ENCODE data around the gene CCDC178. TPM values are rescaled to one million over a fixed set of nuclear protein-coding genes. Genes with fewer than 3 reads are reported as not detected.
A peak's percentile ranks its signal among the peaks of the same experiment; 100 is the strongest.

The CCDC178 gene
- total RNA-seq (2014; rRNA removed; shearing (Covaris generic)) (not detected in 2 replicates), polyA plus RNA-seq (2016; fragmentation: Nextera tagmentation; extraction: Ambion mirVana) (not detected in 2 replicates)

- in situ Hi-C loops (cut with MboI), result no loop called here
- H3K27ac ChIP-seq, result no peak within 1 kb of the TSS
- TF ChIP-seq EZH2 (IDR thresholded peaks at IDR 0.05; ENCODE audit: insufficient read depth, poor library complexity, severe bottlenecking) (no peak), EZH2phosphoT487 (IDR thresholded peaks at IDR 0.05; ENCODE audit: insufficient read depth, low read depth) (no peak)
- no peaks in the 10 kb centered on the region for H4K20me1 ChIP-seq (ENCODE audit: insufficient read depth)
- no peak within 1 kb of the TSS for H3K9ac ChIP-seq
- peak within 1 kb of the TSS; percentile 68 for H3K4me2 ChIP-seq (ENCODE audit: unreplicated experiment)
- WGBS, 2 experiments (ENCODE audit: low coverage in 1 of 2, low lambda C conversion rate in 2 of 2, missing lambda C conversion rate in 2 of 2), result 1 to 4% methylated on average over 31 to 74 of the region's 77 CpGs
- H3K9me2 ChIP-seq (ENCODE audit: insufficient read depth), result no peaks in the 10 kb centered on the region
- H3K27me3 ChIP-seq (replicated peaks; ENCODE audit: insufficient read depth), result peaks cover 22% of the 10 kb centered on the region
- H3F3A ChIP-seq (ENCODE audit: insufficient read depth), result no peaks in the 10 kb centered on the region
- H3K79me2 ChIP-seq (ENCODE audit: insufficient read depth), result no peaks in the 10 kb centered on the region
- H3K4me1 ChIP-seq (ENCODE audit: insufficient read depth), result no peaks in the 10 kb centered on the region
- peak within 1 kb of the TSS; percentile 59 for H3K4me3 ChIP-seq
- peak within 1 kb of the TSS; percentile 76 for H2AFZ ChIP-seq
- H3K36me3 ChIP-seq (ENCODE audit: low read depth), result no peaks in the 10 kb centered on the region
- no peaks in the 10 kb centered on the region for H3K9me3 ChIP-seq (ENCODE audit: low read depth)
- peak; percentile 65 for DNase-seq
Measured at GRCh38 chr18:33440060-33441043, at the start of gene CCDC178. TSS of gene CCDC178 (minus strand) at chr18:33440721. CDS start at chr18:33412088, 28,633 bp downstream.

- Histone ChIP-seq H3K9me3 (ENCODE audit: low read depth) (no peaks in the 10 kb centered on the region), H3F3A (ENCODE audit: insufficient read depth) (no peaks in the 10 kb centered on the region), H3K27me3 (replicated peaks; ENCODE audit: insufficient read depth) (no peaks in the 10 kb centered on the region), H3K27ac (no peak overlapping the region), H3K9me2 (ENCODE audit: insufficient read depth) (no peaks in the 10 kb centered on the region), H3K36me3 (ENCODE audit: low read depth) (no peaks in the 10 kb centered on the region), H3K4me3 (no peak overlapping the region), H2AFZ (no peak overlapping the region), H3K4me2 (ENCODE audit: unreplicated experiment) (no peak overlapping the region), H3K9ac (no peak overlapping the region), H4K20me1 (ENCODE audit: insufficient read depth) (no peaks in the 10 kb centered on the region), H3K79me2 (ENCODE audit: insufficient read depth) (no peaks in the 10 kb centered on the region), H3K4me1 (ENCODE audit: insufficient read depth) (no peaks in the 10 kb centered on the region)
- TF ChIP-seq EZH2phosphoT487 (IDR thresholded peaks at IDR 0.05; ENCODE audit: insufficient read depth, low read depth) (no peak), EZH2 (IDR thresholded peaks at IDR 0.05; ENCODE audit: insufficient read depth, poor library complexity, severe bottlenecking) (no peak)
- in situ Hi-C loops (cut with MboI), result no loop called here
- no peak for DNase-seq
- WGBS, 2 experiments (ENCODE audit: low coverage in 1 of 2, low lambda C conversion rate in 2 of 2, missing lambda C conversion rate in 2 of 2), result 19 to 24% methylated on average over 1 of the region's 1 CpG
Measured at GRCh38 chr18:33483908-33484307, 43.4 kb upstream of the CCDC178 start.

DNA sequence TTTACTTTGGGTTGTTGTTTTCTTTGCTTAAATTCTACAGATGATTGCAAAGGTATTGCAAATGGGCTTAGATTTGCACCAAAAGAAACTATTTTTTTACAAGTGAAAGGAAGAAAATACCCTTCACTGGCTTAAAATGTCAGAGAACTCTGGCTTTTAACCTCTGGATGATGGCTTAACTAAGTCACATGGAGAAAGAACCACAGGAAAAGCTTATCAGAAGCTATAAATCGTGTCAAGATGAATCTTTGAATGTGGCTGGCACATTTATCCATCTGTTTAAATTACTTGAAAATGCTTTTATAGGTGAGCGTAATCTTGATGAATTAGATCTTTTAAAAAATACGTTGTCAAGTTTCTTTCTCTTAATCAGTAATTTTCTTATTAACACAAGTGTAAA, 32.0 kb upstream of the CCDC178 start:
- H3K9me3 ChIP-seq (ENCODE audit: low read depth), result no peaks in the 10 kb centered on the region
- H3K27ac ChIP-seq, result no peak overlapping the region
- no peak for DNase-seq
- no peaks in the 10 kb centered on the region for H3K27me3 ChIP-seq (replicated peaks; ENCODE audit: insufficient read depth)
- no peaks in the 10 kb centered on the region for H3K36me3 ChIP-seq (ENCODE audit: low read depth)
- WGBS, 2 experiments (ENCODE audit: low coverage in 1 of 2, low lambda C conversion rate in 2 of 2, missing lambda C conversion rate in 2 of 2), result 7 to 8% methylated on average over 3 of the region's 3 CpGs
- TF ChIP-seq EZH2 (IDR thresholded peaks at IDR 0.05; ENCODE audit: insufficient read depth, poor library complexity, severe bottlenecking), result no peak
- no peak for TF ChIP-seq EZH2phosphoT487 (IDR thresholded peaks at IDR 0.05; ENCODE audit: insufficient read depth, low read depth)
- no peak overlapping the region for H2AFZ ChIP-seq
- H3K9ac ChIP-seq, result no peak overlapping the region
- in situ Hi-C loops (cut with MboI), result no loop called here
- H3K4me1 ChIP-seq (ENCODE audit: insufficient read depth), result no peaks in the 10 kb centered on the region
- no peaks in the 10 kb centered on the region for H3F3A ChIP-seq (ENCODE audit: insufficient read depth)
- no peaks in the 10 kb centered on the region for H4K20me1 ChIP-seq (ENCODE audit: insufficient read depth)
- H3K4me2 ChIP-seq (ENCODE audit: unreplicated experiment), result no peak overlapping the region
- no peaks in the 10 kb centered on the region for H3K79me2 ChIP-seq (ENCODE audit: insufficient read depth)
- no peaks in the 10 kb centered on the region for H3K9me2 ChIP-seq (ENCODE audit: insufficient read depth)
- H3K4me3 ChIP-seq, result no peak overlapping the region

- Histone ChIP-seq H3K4me2 (ENCODE audit: unreplicated experiment) (no peak overlapping the region), H3K4me3 (no peak overlapping the region)
- DNase-seq, result no peak
Measured at GRCh38 chr18:33470216-33470615, 29.7 kb upstream of the CCDC178 start.

More at GRCh38 chr18:33470216-33470615, 29.7 kb upstream of the CCDC178 start:
- Histone ChIP-seq H3K9me2 (ENCODE audit: insufficient read depth) (no peaks in the 10 kb centered on the region), H3K4me1 (ENCODE audit: insufficient read depth) (no peaks in the 10 kb centered on the region), H3K27ac (no peak overlapping the region), H3K36me3 (ENCODE audit: low read depth) (no peaks in the 10 kb centered on the region), H3K9me3 (ENCODE audit: low read depth) (no peaks in the 10 kb centered on the region), H3K9ac (no peak overlapping the region), H2AFZ (no peak overlapping the region), H3K79me2 (ENCODE audit: insufficient read depth) (no peaks in the 10 kb centered on the region), H4K20me1 (ENCODE audit: insufficient read depth) (no peaks in the 10 kb centered on the region), H3K27me3 (replicated peaks; ENCODE audit: insufficient read depth) (no peaks in the 10 kb centered on the region), H3F3A (ENCODE audit: insufficient read depth) (no peaks in the 10 kb centered on the region)
- 40 to 53% methylated on average over 2 of the region's 2 CpGs for WGBS, 2 experiments (ENCODE audit: low coverage in 1 of 2, low lambda C conversion rate in 2 of 2, missing lambda C conversion rate in 2 of 2)
- in situ Hi-C loops (cut with MboI), result no loop called here
- no peak for TF ChIP-seq EZH2 (IDR thresholded peaks at IDR 0.05; ENCODE audit: insufficient read depth, poor library complexity, severe bottlenecking)
- TF ChIP-seq EZH2phosphoT487 (IDR thresholded peaks at IDR 0.05; ENCODE audit: insufficient read depth, low read depth), result no peak
